HG02852 (cell line): ENCODE results near the gene PRKG1.
"Not testable (repeated sequence)": the region's sequence is repeated elsewhere in the genome, so short reads cannot be mapped to it uniquely, and the experiment has no call there.

Experiments used
- ATAC-seq: cut with Tn5 transposase; IDR thresholded peaks from one replicate; pipeline ENCODE4 v1.9.1; 2021; ENCODE audit warnings: mild to moderate bottlenecking, moderate library complexity; ENCODE audit not compliant: unreplicated experiment

The PRKG1 gene

GRCh38 chr10:51679841-51680240 lies 605.6 kb downstream of the PRKG1 start:
- no peak for ATAC-seq

GRCh38 chr10:51683031-51683691 lies 608.9 kb downstream of the PRKG1 start:
- no peak for ATAC-seq

GRCh38 chr10:51685768-51686167 lies 611.5 kb downstream of the PRKG1 start:
- no peak for ATAC-seq

- ATAC-seq = no peak
Observed at GRCh38 chr10:51687296-51687695, 613.0 kb downstream of the PRKG1 start.

GRCh38 chr10:51688826-51689225 lies 614.5 kb downstream of the PRKG1 start:
- ATAC-seq = not testable (repeated sequence)

- ATAC-seq = no peak
Observed at GRCh38 chr10:51689536-51689935, 615.2 kb downstream of the PRKG1 start.

GRCh38 chr10:51691135-51691534 lies 616.8 kb downstream of the PRKG1 start:
- ATAC-seq = no peak

GRCh38 chr10:51694086-51694768 lies 619.9 kb downstream of the PRKG1 start:
- no peak for ATAC-seq

GRCh38 chr10:51696251-51696650 lies 622.0 kb downstream of the PRKG1 start:
- ATAC-seq = no peak

- no peak for ATAC-seq
Observed at GRCh38 chr10:51698473-51699063, 624.3 kb downstream of the PRKG1 start.

- ATAC-seq = peak; percentile 35
Observed at GRCh38 chr10:51699145-51699474, 624.8 kb downstream of the PRKG1 start.

- ATAC-seq = peak; percentile 95
Observed at GRCh38 chr10:51699475-51700227, 625.4 kb downstream of the PRKG1 start, which contains the start of gene CSTF2T. Gene CSTF2T (minus strand): TSS chr10:51699595. CDS start chr10:51699549, 46 bp downstream.

- ATAC-seq = no peak
Observed at GRCh38 chr10:51700228-51700817, 626.0 kb downstream of the PRKG1 start.

GRCh38 chr10:51705774-51706173 lies 631.5 kb downstream of the PRKG1 start:
- no peak for ATAC-seq

- no peak for ATAC-seq
Observed at GRCh38 chr10:51706225-51706624, 631.9 kb downstream of the PRKG1 start.

- no peak for ATAC-seq
Observed at GRCh38 chr10:51707392-51707791, 633.1 kb downstream of the PRKG1 start.

GRCh38 chr10:51707821-51708424 lies 633.6 kb downstream of the PRKG1 start:
- ATAC-seq = no peak

- ATAC-seq = no peak
Observed at GRCh38 chr10:51708609-51709008, 634.3 kb downstream of the PRKG1 start.

- no peak for ATAC-seq
Observed at GRCh38 chr10:51709324-51709972, 635.2 kb downstream of the PRKG1 start.

- ATAC-seq = no peak
Observed at GRCh38 chr10:51711519-51711891, 637.2 kb downstream of the PRKG1 start.
